HG02870 (cell line): ENCODE measurements around the gene GRB10.

Experiments used
- ATAC-seq: cut with Tn5 transposase; IDR thresholded peaks from one replicate; pipeline ENCODE4 v1.9.1; 2021; ENCODE audit warnings: mild to moderate bottlenecking, moderate library complexity; ENCODE audit not compliant: unreplicated experiment

Gene GRB10

DNA sequence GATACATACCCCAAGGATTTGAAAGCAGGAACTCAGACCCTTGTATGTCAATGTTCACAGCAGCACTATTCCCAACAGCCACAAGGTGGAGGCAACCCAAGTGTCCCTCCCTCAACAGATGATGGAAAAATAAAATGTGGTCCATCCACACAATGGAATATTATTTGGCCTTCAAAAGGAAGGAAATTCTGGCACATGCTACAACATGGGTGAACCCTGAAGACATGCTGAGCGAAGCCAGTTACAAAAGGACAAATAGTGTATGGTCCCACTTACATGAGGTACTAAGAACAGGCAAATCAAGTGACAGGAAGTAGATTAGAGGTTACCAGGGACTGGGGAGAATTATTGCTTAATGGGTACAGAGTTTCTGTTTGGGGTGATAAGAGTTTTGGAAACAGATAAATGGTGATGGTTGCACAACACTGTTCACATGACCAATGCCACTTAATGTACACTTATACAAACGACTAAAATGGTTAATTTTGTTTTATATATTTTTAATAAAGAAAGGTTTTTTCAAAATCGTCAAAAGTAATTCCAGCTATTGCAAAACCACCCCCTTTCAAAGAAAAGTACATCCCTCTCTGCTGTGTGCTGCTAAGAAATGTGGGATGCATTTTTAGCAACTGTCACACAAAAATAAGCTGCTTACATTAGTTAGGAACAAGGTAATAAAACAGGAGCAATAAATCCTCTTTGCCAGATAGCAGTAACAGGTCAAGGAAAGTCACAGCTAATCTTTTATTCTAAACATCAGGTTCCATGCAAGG lies 85.7 kb downstream of the GRB10 start:
- no peak for ATAC-seq

GRCh38 chr7:50695026-50695425 lies 87.7 kb downstream of the GRB10 start:
- no peak for ATAC-seq

- ATAC-seq = no peak
Observed at GRCh38 chr7:50693455-50694130, 89.1 kb downstream of the GRB10 start.

- no peak for ATAC-seq
Observed at GRCh38 chr7:50690541-50691011, 92.1 kb downstream of the GRB10 start.

GRCh38 chr7:50688226-50688590 lies 94.5 kb downstream of the GRB10 start:
- no peak for ATAC-seq

- ATAC-seq = no peak
Observed at GRCh38 chr7:50687575-50688225, 95.0 kb downstream of the GRB10 start.

DNA sequence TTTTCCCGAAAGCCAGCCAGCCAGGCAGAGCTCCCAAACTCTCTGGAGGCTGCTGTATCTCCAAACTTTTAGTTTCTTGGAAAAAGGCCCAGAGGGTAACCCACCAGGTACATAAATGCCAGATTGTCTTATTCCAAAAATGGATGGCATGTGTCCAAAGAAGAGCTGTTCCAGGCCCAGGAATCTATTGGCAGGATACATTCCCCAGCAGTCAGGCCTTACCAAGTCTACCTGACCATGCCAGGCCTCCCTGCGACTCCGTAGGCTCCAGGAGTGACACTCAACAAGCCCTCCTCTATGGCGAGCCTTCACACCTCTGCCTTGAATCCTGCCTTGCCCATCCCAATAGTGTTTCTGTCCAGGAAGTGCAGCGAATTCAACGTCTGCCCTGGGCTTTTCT lies 95.6 kb downstream of the GRB10 start:
- no peak for ATAC-seq

- ATAC-seq = no peak
Observed at GRCh38 chr7:50685135-50686065, 97.3 kb downstream of the GRB10 start.

GRCh38 chr7:50684713-50685075 lies 98.0 kb downstream of the GRB10 start:
- ATAC-seq = no peak

DNA sequence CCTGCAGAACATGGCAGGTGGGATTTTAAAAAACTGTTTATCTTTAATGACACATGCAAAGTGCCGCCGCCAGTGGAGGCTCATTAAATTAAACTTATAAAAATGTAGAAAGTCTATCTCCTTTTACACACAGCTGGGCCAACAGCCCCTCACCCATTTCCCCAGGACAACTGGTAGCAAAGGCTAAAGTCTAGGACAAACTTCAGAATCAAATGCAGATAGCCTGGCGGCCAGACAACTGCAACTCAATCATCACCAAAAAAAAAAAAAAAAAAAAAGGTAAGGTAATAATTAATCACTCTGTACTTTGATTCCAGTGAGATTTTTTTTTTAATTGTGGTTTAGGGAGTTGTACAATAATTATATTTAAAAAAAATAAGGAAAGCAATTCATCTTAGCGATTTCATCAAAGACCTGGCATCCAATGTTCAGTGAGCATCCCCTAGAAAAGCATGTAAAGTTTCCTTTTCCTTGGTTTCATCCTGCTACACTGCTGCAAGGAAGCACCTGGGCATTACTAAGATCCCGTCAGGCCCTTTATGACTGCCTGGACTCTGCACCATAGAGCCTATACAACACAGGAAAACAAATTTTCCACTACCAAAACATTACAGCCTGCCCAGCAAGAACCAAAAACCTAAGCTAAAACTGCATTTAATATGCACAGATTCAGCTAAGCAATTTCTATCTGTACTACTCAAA lies 98.5 kb downstream of the GRB10 start:
- ATAC-seq = no peak

DNA sequence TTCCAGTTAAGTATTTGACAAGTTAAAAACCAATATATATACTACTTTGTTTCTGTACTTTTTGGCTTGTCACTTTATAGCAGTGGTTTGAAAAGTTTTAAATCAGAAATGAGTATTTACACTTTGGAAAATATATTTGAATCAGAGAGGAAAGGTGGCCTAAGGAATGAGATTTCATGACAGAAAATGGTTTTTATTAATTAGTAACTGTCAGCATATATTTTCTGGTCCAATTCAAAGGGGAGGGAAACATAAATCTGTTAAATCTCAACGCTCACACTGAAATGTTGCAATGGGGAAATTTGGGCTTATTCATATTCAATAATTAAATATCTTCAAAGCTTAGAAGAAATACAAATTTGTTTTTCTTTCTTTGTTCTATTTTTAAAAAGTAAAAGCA lies 100.1 kb downstream of the GRB10 start:
- no peak for ATAC-seq

DNA sequence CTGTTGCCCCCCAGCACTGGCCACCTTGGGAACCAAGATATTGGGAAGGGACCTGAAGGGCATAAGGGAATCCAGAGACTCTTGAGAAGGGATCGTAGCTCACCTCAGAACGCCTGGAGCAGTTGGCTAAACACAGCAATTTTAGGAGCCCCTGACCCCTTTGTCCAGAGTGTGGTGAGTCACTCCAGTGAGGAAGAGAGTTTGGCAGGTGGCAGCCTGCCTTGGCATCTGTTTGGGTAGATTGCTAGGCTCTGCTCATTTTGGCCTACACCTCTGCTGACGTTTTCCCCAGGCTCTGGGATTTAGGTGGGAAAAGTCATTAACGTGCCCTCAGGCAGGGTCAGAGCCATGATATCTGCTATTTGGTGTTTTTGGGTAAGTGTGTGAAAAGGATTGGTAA lies 100.6 kb downstream of the GRB10 start:
- ATAC-seq = no peak

GRCh38 chr7:50681432-50682045 lies 101.2 kb downstream of the GRB10 start:
- ATAC-seq = no peak

- ATAC-seq = peak; percentile 76
Observed at GRCh38 chr7:50679218-50680007, 103.3 kb downstream of the GRB10 start.

DNA sequence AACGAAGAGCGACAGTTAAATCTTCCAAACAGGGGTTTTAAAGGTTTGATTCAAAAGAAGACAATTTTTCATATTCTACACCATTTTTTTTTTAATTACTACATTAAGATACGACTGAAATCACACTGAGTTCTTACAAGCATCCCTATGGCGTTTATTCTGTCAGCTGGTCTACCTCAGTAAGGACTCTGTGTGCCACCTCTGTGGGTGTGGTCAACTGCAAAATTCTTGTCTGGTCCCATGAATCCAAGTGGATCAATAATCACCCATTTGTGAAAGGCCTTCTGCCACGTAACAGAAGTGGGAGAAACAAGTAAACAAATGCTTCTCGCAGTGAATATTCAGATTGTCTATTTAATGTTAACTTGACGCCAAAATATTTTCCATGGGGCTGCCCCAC lies 104.1 kb downstream of the GRB10 start:
- no peak for ATAC-seq

DNA sequence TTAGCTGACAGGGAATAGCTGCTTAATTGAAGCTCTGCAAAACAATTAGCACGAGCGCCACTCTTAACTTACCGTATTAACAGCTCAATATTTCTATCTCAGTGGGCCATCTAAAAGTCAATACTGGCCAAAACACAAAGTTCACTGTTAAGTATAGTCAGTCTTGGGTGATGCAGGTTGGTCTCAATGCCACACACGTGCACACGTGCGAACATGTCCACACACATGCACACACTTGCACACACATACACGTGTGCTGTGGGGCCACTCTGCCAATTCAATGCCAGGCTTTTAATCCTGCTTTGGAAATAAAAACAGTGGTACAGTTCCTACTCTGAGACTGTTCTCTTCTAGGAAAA lies 105.1 kb downstream of the GRB10 start:
- no peak for ATAC-seq

DNA sequence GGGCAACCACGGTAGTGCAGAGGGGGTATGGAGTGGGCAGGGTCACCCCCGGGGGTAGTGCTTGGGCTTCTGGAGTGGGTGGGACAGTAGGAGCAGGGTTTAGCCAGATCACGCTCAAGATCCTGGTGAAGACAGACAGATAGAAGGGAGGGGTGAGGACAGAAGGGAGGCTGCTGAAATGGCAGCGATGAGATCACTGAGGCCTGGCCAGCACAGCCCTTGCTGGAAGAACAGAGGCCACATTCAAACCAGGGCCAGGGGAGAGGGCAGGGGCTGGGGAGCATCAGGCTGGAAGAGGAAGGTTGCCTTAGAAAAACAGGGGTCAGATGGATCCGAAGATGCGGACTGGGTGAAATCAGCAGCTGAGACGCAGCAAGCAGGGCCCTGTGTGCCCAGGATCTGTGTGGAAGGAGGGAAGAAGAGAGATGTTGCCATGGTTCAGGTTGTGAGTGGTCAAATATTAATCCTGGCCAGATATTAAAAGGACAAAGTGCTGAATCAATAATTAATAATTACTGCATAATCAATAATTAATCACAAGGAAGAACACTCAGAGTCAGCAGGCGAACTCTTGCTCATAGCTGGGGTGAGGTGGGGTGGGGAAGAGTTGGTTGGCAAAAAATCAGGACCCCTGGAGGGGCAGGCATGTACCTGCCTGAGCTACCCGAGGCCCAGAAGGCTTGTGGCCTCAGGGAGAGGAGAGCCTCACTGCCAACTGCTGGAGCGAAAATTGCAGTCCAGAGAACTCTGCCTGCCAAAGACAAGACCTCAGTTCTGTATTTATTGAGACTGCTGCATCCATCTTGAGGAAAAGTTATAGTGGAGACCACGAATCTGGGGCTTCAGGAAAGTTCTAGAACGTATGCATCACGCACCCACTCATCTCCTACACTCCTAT lies 105.7 kb downstream of the GRB10 start:
- ATAC-seq = no peak

GRCh38 chr7:50676079-50676478 lies 106.6 kb downstream of the GRB10 start:
- no peak for ATAC-seq
